K562 (cell line): Measurements from ENCODE around the gene CCDC116. TPM values are rescaled to one million over a fixed set of nuclear protein-coding genes. Genes with fewer than 3 reads are reported as not detected.

Source experiments
- ATAC-seq: fragments of 200-7000 bp; cut with Tn5 transposase; 3 replicates; pipeline ENCODE4 v1.9.1; 2020; ENCODE audit warnings: moderate library complexity
- BruUV-seq: library from RNA; stranded (reverse); fragments of 400-500 nt; replicated peaks from 2 replicates; lab custom pipeline; 2021; lab: Mats Ljungman, UMichigan
- CTCF ChIA-PET: fragments of 300-600 bp; formaldehyde crosslinking; extraction: SDS; loops from one replicate; lab custom pipeline; 2021; ENCODE audit warnings: low intra/inter-chr PET ratio; lab: Yijun Ruan, JAX
- POLR2A ChIA-PET: fragments of 300-600, 350-650 bp; sonication (Branson Sonifier 250); formaldehyde crosslinking; extraction: SDS; loops from one replicate; lab custom pipeline; 2021; ENCODE audit warnings: antibody characterized with exemption, inconsistent platforms; lab: Yijun Ruan, JAX
- DNase-seq, 4 experiments: peaks; one replicate each; pipeline versions ENCODE4 v3.0.0 to v3.0.0-alpha.2; 2011 to 2018; ENCODE audit warnings: low spot score in 3 of 4, mixed read lengths in 3 of 4; ENCODE audit errors: extremely low read depth in 1 of 4
- FAIRE-seq: peaks from 2 replicates; lab custom pipeline; 2011; peaks lifted over from hg19 to GRCh38; lab: Jason Lieb, UNC
- H2AFZ ChIP-seq: 2 replicates; pipeline ENCODE4 v1.6.0; 2011; ENCODE audit warnings: low read depth, low read length, control low read depth, inconsistent platforms
- H3K27ac ChIP-seq: fragments of 200-600 bp; 3 replicates; pipeline ENCODE4 v1.8.0; 2011; ENCODE audit warnings: low read depth, mild to moderate bottlenecking, control low read depth, inconsistent platforms, low read length, moderate library complexity, mixed read lengths; ENCODE audit errors: extremely low read depth
- H3K27me3 ChIP-seq, 2 experiments: fragments of 300-600 bp in 1 of 2; 2 replicates in 1 of 2; 3 replicates in 1 of 2; pipeline versions ENCODE4 v1.6.0 to v1.8.0; 2011; ENCODE audit warnings: inconsistent platforms in 2 of 2, low read length in 2 of 2, mild to moderate bottlenecking in 1 of 2, mixed read lengths in 1 of 2, moderate library complexity in 1 of 2; ENCODE audit not compliant: control insufficient read depth in 2 of 2, insufficient read depth in 2 of 2
- H3K36me3 ChIP-seq: fragments of 300-600 bp; 3 replicates; pipeline ENCODE4 v1.8.0; 2011; ENCODE audit warnings: mild to moderate bottlenecking, low read length, inconsistent platforms; ENCODE audit not compliant: control insufficient read depth, insufficient read depth
- H3K4me1 ChIP-seq, 2 experiments: fragments of 200-600 bp in 1 of 2; replicated peaks in 1 of 2; 2 replicates in 1 of 2; 3 replicates in 1 of 2; pipeline versions ENCODE4 v1.5.1 to v1.8.0; 2011; ENCODE audit warnings: inconsistent platforms in 2 of 2, low read length in 2 of 2, mild to moderate bottlenecking in 1 of 2, mixed read lengths in 1 of 2, moderate library complexity in 1 of 2; ENCODE audit not compliant: control insufficient read depth in 2 of 2, insufficient read depth in 2 of 2
- H3K4me2 ChIP-seq: 2 replicates; pipeline ENCODE4 v1.6.1; 2011; ENCODE audit warnings: low read length, control low read depth, inconsistent platforms, mixed read lengths; ENCODE audit not compliant: insufficient read depth
- H3K4me3 ChIP-seq: fragments of 200-600 bp; sonication (generic), shearing (Covaris generic); 2 replicates; pipeline ENCODE4 v1.5.1; 2016; ENCODE audit warnings: control low read depth, inconsistent platforms
- H3K79me2 ChIP-seq: fragments of 200-600 bp; 3 replicates; pipeline ENCODE4 v1.8.0; 2011; ENCODE audit warnings: low read length, inconsistent platforms; ENCODE audit not compliant: control insufficient read depth, insufficient read depth
- H3K9ac ChIP-seq, 2 experiments: 2 replicates each; pipeline versions ENCODE4 v1.6.0 to v1.6.1; 2011; ENCODE audit warnings: low read depth in 2 of 2, low read length in 2 of 2, control low read depth in 1 of 2, inconsistent platforms in 1 of 2, mild to moderate bottlenecking in 1 of 2, mixed read lengths in 1 of 2; ENCODE audit not compliant: insufficient read depth in 1 of 2
- H3K9me1 ChIP-seq: one replicate; pipeline ENCODE4 v1.6.0; 2011; ENCODE audit warnings: inconsistent platforms, mild to moderate bottlenecking, low read length, moderate library complexity; ENCODE audit not compliant: control insufficient read depth, insufficient read depth
- H3K9me3 ChIP-seq: replicated peaks from 2 replicates; pipeline ENCODE4 v1.5.1; 2011; ENCODE audit warnings: low read depth, low read length, inconsistent platforms; ENCODE audit not compliant: control insufficient read depth, insufficient read depth
- H4K20me1 ChIP-seq: replicated peaks from 2 replicates; pipeline ENCODE4 v1.6.1; 2011; ENCODE audit warnings: low read length, inconsistent platforms, mixed read lengths; ENCODE audit not compliant: control insufficient read depth, insufficient read depth
- ATF3 ChIP-seq, 2 experiments: fragments of 450-650 bp in 1 of 2; sonication (generic) in 1 of 2; formaldehyde crosslinking in 1 of 2; IDR thresholded peaks in 1 of 2; conservative IDR thresholded peaks in 1 of 2; 2 replicates each; pipeline versions ENCODE4 v1.6.1 to v1.8.1; 2016 to 2023; ENCODE audit warnings: mild to moderate bottlenecking in 2 of 2, moderate library complexity in 2 of 2, inconsistent platforms in 1 of 2, missing genetic modification reagents in 1 of 2
- BMI1 ChIP-seq: fragments of 150-350 bp; IDR thresholded peaks from 2 replicates; pipeline ENCODE4 v1.6.1; 2014; ENCODE audit warnings: low read length
- E2F6 ChIP-seq, 2 experiments: IDR thresholded peaks; 2 replicates each; pipeline ENCODE4 v1.6.1; 2011; ENCODE audit warnings: borderline replicate concordance in 1 of 2, control low read depth in 1 of 2, low read depth in 1 of 2, low read length in 1 of 2, mild to moderate bottlenecking in 1 of 2, mixed read lengths in 1 of 2, moderate library complexity in 1 of 2; ENCODE audit not compliant: insufficient read depth in 1 of 2, insufficient read length in 1 of 2, poor library complexity in 1 of 2, severe bottlenecking in 1 of 2; ENCODE audit errors: extremely low read depth in 1 of 2
- ELF2 ChIP-seq: fragments of 250-450 bp; sonication (Bioruptor Pico); IDR thresholded peaks from 2 replicates; pipeline ENCODE4 v1.5.0; 2021; ENCODE audit warnings: mild to moderate bottlenecking
- GTF2F1 ChIP-seq: IDR thresholded peaks from 2 replicates; pipeline ENCODE4 v1.6.1; 2011; ENCODE audit warnings: low read depth, low read length, improper control_type of control experiment
- HNRNPH1 ChIP-seq: fragments of 200-400 bp; formaldehyde crosslinking; optimal IDR thresholded peaks from 2 replicates; pipeline ENCODE3; 2017; ENCODE audit warnings: low read depth, mild to moderate bottlenecking, low read length, moderate library complexity
- KLF13 ChIP-seq: fragments of 450-650 bp; IDR thresholded peaks from 2 replicates; pipeline ENCODE4 v1.6.1; 2016; ENCODE audit warnings: missing genetic modification characterization, low read depth, mild to moderate bottlenecking, missing compliant biosample characterization, moderate library complexity, borderline replicate concordance
- NEUROD1 ChIP-seq: fragments of 150-350 bp; IDR thresholded peaks from 2 replicates; pipeline ENCODE4 v1.6.1; 2014; ENCODE audit warnings: borderline replicate concordance, low read length, low read depth; ENCODE audit not compliant: partially characterized antibody
- SMAD1 ChIP-seq: fragments of 150-350 bp; IDR thresholded peaks from 2 replicates; pipeline ENCODE4 v1.6.1; 2014; ENCODE audit warnings: low read length, low read depth; ENCODE audit not compliant: partially characterized antibody
- XRCC3 ChIP-seq: fragments of 450-650 bp; IDR thresholded peaks from 2 replicates; pipeline ENCODE4 v1.6.1; 2017; ENCODE audit warnings: mild to moderate bottlenecking, moderate library complexity
- YY1 ChIP-seq, 3 experiments: IDR thresholded peaks; 2 replicates each; pipeline ENCODE4 v1.6.1; 2011; ENCODE audit warnings: low read length in 2 of 3, mild to moderate bottlenecking in 2 of 3, moderate library complexity in 2 of 3, borderline replicate concordance in 1 of 3, control low read depth in 1 of 3, low read depth in 1 of 3; ENCODE audit not compliant: insufficient read depth in 3 of 3, insufficient replicate concordance in 2 of 3, control insufficient read depth in 1 of 3, insufficient read length in 1 of 3; ENCODE audit errors: extremely low read depth in 1 of 3
- ZFP36 ChIP-seq: fragments of 150-350 bp; IDR thresholded peaks from 2 replicates; pipeline ENCODE4 v1.6.1; 2018; ENCODE audit warnings: low read length, low read depth; ENCODE audit not compliant: partially characterized antibody
- ZNF384 ChIP-seq: IDR thresholded peaks from 2 replicates; pipeline ENCODE4 v1.6.1; 2012; ENCODE audit warnings: low read depth, low read length, improper control_type of control experiment
- ZNF561 ChIP-seq: fragments of 450-650 bp; formaldehyde crosslinking; conservative IDR thresholded peaks from 2 replicates; pipeline ENCODE4 v1.4.0; 2020; ENCODE audit warnings: mild to moderate bottlenecking, moderate library complexity
- ZNF77 ChIP-seq: fragments of 250-450 bp; sonication (Bioruptor Pico); IDR thresholded peaks from 2 replicates; pipeline ENCODE4 v1.5.0; 2020
- WGBS: fragments of 100-300 bp; shearing (Covaris generic); methylation state at CpG from one replicate; pipeline ENCODE4 v1.1.6; 2016; ENCODE audit warnings: low coverage, mixed read lengths; ENCODE audit not compliant: insufficient coverage; ENCODE audit errors: missing lambda C conversion rate; 5-methylcytosine and 5-hydroxymethylcytosine counted together
- in situ Hi-C: fragments of 300-500 bp; cut with MboI; formaldehyde crosslinking; loops from 4 replicates; pipeline ENCODE4 v1.15.0; 2018; ENCODE audit warnings: inconsistent platforms, mixed read lengths
- intact Hi-C: fragments of 100-400 bp; cut with micrococcal nuclease; formaldehyde crosslinking; loops from 2 replicates; pipeline ENCODE4 v1.14.2; 2022
- polyA plus RNA-seq, 8 experiments: library from polyadenylated mRNA; depleted of rRNA in 4 of 8; stranded (reverse) in 5 of 8; unstranded in 3 of 8; fragments of >200 nt; fragmentation: Nextera tagmentation in 2 of 8; fragmentation: Illumina TruSeq in 1 of 8; extraction: Ambion mirVana in 2 of 8; extraction: Trizol in 1 of 8; gene quantifications; 2 replicates each; pipeline versions ENCODE4 v1.2.1 to v1.2.3, GENCODE V29; 2011 to 2014; ENCODE audit warnings: inconsistent platforms in 1 of 8, missing spikeins in 1 of 8
- total RNA-seq, 7 experiments: library from RNA; depleted of rRNA in 6 of 7; stranded (reverse); fragments of >200 nt in 6 of 7; fragmentation: Illumina TruSeq in 2 of 7; extraction: Trizol in 2 of 7; gene quantifications; 2 replicates each; pipeline versions ENCODE4 v1.2.1 to v1.2.3, GENCODE V29; 2011 to 2021; ENCODE audit warnings: low replicate concordance in 1 of 7
- TF ChIP-seq, protein P1 (sequence below): sonication (generic); formaldehyde crosslinking; IDR thresholded peaks from 2 replicates; pipeline ENCODE4 v1.8.1; 2023; ENCODE audit warnings: mild to moderate bottlenecking, missing genetic modification reagents, moderate library complexity

CCDC116 gene
- total and polyA plus RNA-seq, 9 of the 15 experiments (the other 6 are each of a cell fraction or from before 2014, with no cell fraction given), result 1.6 to 11.3 (median 4.7) TPM

DNA sequence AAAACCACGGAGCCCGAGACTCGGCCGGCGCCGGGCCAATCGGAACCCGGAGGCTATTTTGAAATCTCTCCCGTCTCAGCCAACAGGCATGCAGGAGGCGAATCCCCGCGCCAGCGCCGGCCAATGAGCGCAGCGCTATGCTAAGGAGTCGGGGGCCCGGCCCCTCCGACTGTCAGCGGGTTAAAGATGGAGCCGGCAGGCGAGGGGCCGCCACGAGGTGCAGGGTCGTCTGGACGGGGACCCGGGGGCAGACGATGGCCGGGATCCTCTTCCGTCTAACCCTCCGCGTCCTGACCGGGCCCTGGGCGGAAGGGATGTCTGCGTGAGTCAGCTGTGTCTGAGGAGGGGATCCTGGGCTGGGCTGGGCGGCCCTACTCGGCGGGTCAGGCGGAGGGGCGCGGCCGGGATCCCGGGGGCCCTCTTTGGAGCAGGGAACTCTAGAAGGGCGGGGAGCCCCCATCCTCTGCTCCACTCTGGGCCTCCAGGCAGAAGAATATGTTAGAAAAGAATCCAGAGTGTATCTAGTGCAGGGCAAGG is 19.5 kb downstream of the CCDC116 start:
- peaks cover 13% of the 10 kb centered on the region for H3K9me1 ChIP-seq
- no peak for TF ChIP-seq XRCC3
- no peak for TF ChIP-seq HNRNPH1
- TF ChIP-seq SMAD1, result peak; percentile 84
- TF ChIP-seq ATF3 (IDR thresholded peaks at IDR 0.05), result no peak
- TF ChIP-seq ATF3 (CRISPR knock-in tag; conservative IDR thresholded peaks at IDR 0.05), result peak; percentile 90
- TF ChIP-seq, protein P1, sequence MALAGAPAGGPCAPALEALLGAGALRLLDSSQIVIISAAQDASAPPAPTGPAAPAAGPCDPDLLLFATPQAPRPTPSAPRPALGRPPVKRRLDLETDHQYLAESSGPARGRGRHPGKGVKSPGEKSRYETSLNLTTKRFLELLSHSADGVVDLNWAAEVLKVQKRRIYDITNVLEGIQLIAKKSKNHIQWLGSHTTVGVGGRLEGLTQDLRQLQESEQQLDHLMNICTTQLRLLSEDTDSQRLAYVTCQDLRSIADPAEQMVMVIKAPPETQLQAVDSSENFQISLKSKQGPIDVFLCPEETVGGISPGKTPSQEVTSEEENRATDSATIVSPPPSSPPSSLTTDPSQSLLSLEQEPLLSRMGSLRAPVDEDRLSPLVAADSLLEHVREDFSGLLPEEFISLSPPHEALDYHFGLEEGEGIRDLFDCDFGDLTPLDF (CRISPR knock-in tag), result peak; percentile 97
- TF ChIP-seq YY1 (IDR thresholded peaks at IDR 0.05; ENCODE audit: borderline replicate concordance in 1 of 3, control insufficient read depth in 1 of 3, extremely low read depth in 1 of 3, insufficient read depth in 3 of 3, insufficient read length in 1 of 3, insufficient replicate concordance in 2 of 3, low read depth in 1 of 3, low read length in 2 of 3), result peak in 1 of 3 experiments; percentile 97
- peak in 1 of 2 experiments; percentile 97 for TF ChIP-seq E2F6 (IDR thresholded peaks at IDR 0.05; ENCODE audit: borderline replicate concordance in 1 of 2, extremely low read depth in 1 of 2, insufficient read depth in 1 of 2, insufficient read length in 1 of 2, low read depth in 1 of 2, low read length in 1 of 2, poor library complexity in 1 of 2, severe bottlenecking in 1 of 2)
- TF ChIP-seq GTF2F1, result peak; percentile 87; the same call in 1 of the 2 replicates
- TF ChIP-seq NEUROD1, result peak; percentile 92
- TF ChIP-seq BMI1, result peak; percentile 9; the same call in 1 of the 2 replicates
- peak; percentile 43 for TF ChIP-seq ZFP36
- TF ChIP-seq ZNF77, result no peak
- no peak for TF ChIP-seq ZNF561
- peak; percentile 76; the same call in 1 of the 2 replicates for TF ChIP-seq KLF13
- TF ChIP-seq ELF2 (CRISPR knock-in tag), result no peak
- TF ChIP-seq ZNF384, result peak; percentile 38

More for the DNA sequence above, 19.5 kb downstream of the CCDC116 start:
- DNase-seq (peak; percentile 100), FAIRE-seq (peak; percentile 90), ATAC-seq (peak; percentile 94)
- peak overlapping the region; percentile 69 for H3K27ac ChIP-seq
- H3K36me3 ChIP-seq, result peaks cover 50% of the 10 kb centered on the region
- peaks cover 8% of the 10 kb centered on the region for H4K20me1 ChIP-seq
- no TSS peak for BruUV-seq
- peak overlapping the region; percentile 47 for H3K4me3 ChIP-seq
- peak overlapping the region; percentile 81 for H2AFZ ChIP-seq
- CTCF ChIA-PET, result interaction anchor here (1.2 kb wide), 1 partner anchor 286 kb away, joined by 5 read pairs; no protein-coding TSS in a partner anchor
- in situ Hi-C loops (loop anchor here (25.0 kb wide), 1 partner anchor 1315 kb away; no protein-coding TSS in a partner anchor), intact Hi-C loops (loop anchor here (1.0 to 10.0 kb wide), 3 partner anchors 14 to 797 kb away; partner anchors contain the start of genes CCDC116, PI4KA, PPIL2 and SNAP29)
- H3K9ac ChIP-seq, result peak overlapping the region; percentile 75 to 91
- H3K4me1 ChIP-seq, result peaks cover 35 to 42% of the 10 kb centered on the region in 2 experiments
- H3K9me3 ChIP-seq, result no peaks in the 10 kb centered on the region
- peak overlapping the region; percentile 85 for H3K4me2 ChIP-seq
- POLR2A ChIA-PET, result interaction anchor here (0.5 to 75.5 kb wide), 20 partner anchors 7 to 1107 kb away, joined by 3 to 4622 read pairs (median 4); partner anchors contain the start of genes CCDC116, PPIL2, SDF2L1 and YDJC
- WGBS, result under 1% methylated on average over 44 of the region's 44 CpGs
- no peaks in the 10 kb centered on the region for H3K27me3 ChIP-seq
- H3K79me2 ChIP-seq, result peaks cover 18% of the 10 kb centered on the region
